HG03175 (cell line): ENCODE data around the gene SOHLH2.

Experiments used
- ATAC-seq: cut with Tn5 transposase; IDR thresholded peaks from one replicate; pipeline ENCODE4 v1.9.1; 2021; ENCODE audit warnings: mild to moderate bottlenecking, moderate library complexity; ENCODE audit not compliant: unreplicated experiment

Gene SOHLH2

GRCh38 chr13:36190771-36191170, 23.6 kb downstream of the SOHLH2 start:
- ATAC-seq: no peak

GRCh38 chr13:36188441-36188840, 25.9 kb downstream of the SOHLH2 start:
- no peak for ATAC-seq

- ATAC-seq: no peak
These were observed 30.5 kb downstream of the SOHLH2 start for GRCh38 chr13:36183901-36184300.

- no peak for ATAC-seq
These were observed 38.7 kb downstream of the SOHLH2 start for GRCh38 chr13:36175621-36176020.

- ATAC-seq: no peak
These were observed 39.4 kb downstream of the SOHLH2 start for GRCh38 chr13:36174923-36175322.

GRCh38 chr13:36173571-36174322, 40.6 kb downstream of the SOHLH2 start:
- no peak for ATAC-seq

GRCh38 chr13:36166046-36166445, 48.3 kb downstream of the SOHLH2 start:
- no peak for ATAC-seq

GRCh38 chr13:36163809-36164308, 50.5 kb downstream of the SOHLH2 start:
- ATAC-seq: no peak

GRCh38 chr13:36163286-36163685, 51.1 kb downstream of the SOHLH2 start:
- ATAC-seq: no peak

GRCh38 chr13:36160297-36160696, 54.1 kb downstream of the SOHLH2 start:
- no peak for ATAC-seq

GRCh38 chr13:36158611-36159010, 55.7 kb downstream of the SOHLH2 start:
- no peak for ATAC-seq

GRCh38 chr13:36157480-36157879, 56.9 kb downstream of the SOHLH2 start:
- no peak for ATAC-seq

GRCh38 chr13:36154567-36155291, 59.6 kb downstream of the SOHLH2 start:
- ATAC-seq: no peak

- ATAC-seq: no peak
These were observed 62.8 kb downstream of the SOHLH2 start for GRCh38 chr13:36151591-36151990.

- no peak for ATAC-seq
These were observed 65.9 kb downstream of the SOHLH2 start for GRCh38 chr13:36148446-36148845.

GRCh38 chr13:36147330-36147729, 67.0 kb downstream of the SOHLH2 start:
- ATAC-seq: no peak

- no peak for ATAC-seq
These were observed 67.7 kb downstream of the SOHLH2 start for GRCh38 chr13:36146511-36147269.

GRCh38 chr13:36143738-36144137, 70.6 kb downstream of the SOHLH2 start:
- no peak for ATAC-seq

- ATAC-seq: no peak
These were observed 71.6 kb downstream of the SOHLH2 start for GRCh38 chr13:36142735-36143134.

GRCh38 chr13:36135876-36136275, 78.5 kb downstream of the SOHLH2 start:
- no peak for ATAC-seq

- ATAC-seq: no peak
These were observed 79.7 kb downstream of the SOHLH2 start for GRCh38 chr13:36134632-36135031.
